Eye (tissue), 1 donor: ENCODE data around the gene ACAD11.
A peak's percentile ranks its signal among the peaks of the same experiment; 100 is the strongest.

Experiments used
- DNase-seq: peaks from one replicate; pipeline ENCODE4 v3.0.0-alpha.2; 2015

The ACAD11 gene

GRCh38 chr3:132659365-132660051 is at the start of gene ACAD11:
Gene ACAD11, minus strand, starts transcription at chr3:132659809. Its CDS starts 58 bp downstream, at chr3:132659751.
- peak; percentile 89 for DNase-seq

- no peak for DNase-seq
These were observed 44.1 kb upstream of the ACAD11 start for GRCh38 chr3:132703733-132704132.

- DNase-seq = no peak
These were observed 35.8 kb upstream of the ACAD11 start for GRCh38 chr3:132695422-132695821.

- no peak for DNase-seq
These were observed 35.4 kb upstream of the ACAD11 start for GRCh38 chr3:132694991-132695390.

GRCh38 chr3:132690040-132690439 is 30.4 kb upstream of the ACAD11 start:
- DNase-seq = no peak

- DNase-seq = no peak
These were observed 22.6 kb upstream of the ACAD11 start for GRCh38 chr3:132682201-132682600.

GRCh38 chr3:132681421-132681820 is 21.8 kb upstream of the ACAD11 start:
- no peak for DNase-seq

GRCh38 chr3:132679911-132680310 is 20.3 kb upstream of the ACAD11 start:
- DNase-seq = no peak

GRCh38 chr3:132675408-132675807 is 15.8 kb upstream of the ACAD11 start:
- DNase-seq = no peak

- no peak for DNase-seq
These were observed 9.7 kb upstream of the ACAD11 start for GRCh38 chr3:132669256-132669777.

GRCh38 chr3:132665230-132665745 is 5.7 kb upstream of the ACAD11 start:
- DNase-seq = no peak

GRCh38 chr3:132662212-132662611 is 2.6 kb upstream of the ACAD11 start:
- no peak for DNase-seq

- DNase-seq = no peak
These were observed 1.5 kb upstream of the ACAD11 start for GRCh38 chr3:132661101-132661500.

- no peak for DNase-seq
These were observed 1.1 kb upstream of the ACAD11 start for GRCh38 chr3:132660811-132661070.

- DNase-seq = peak; percentile 88
These were observed 622 bp upstream of the ACAD11 start, which contains the start of gene UBA5 for GRCh38 chr3:132660052-132660810. Gene UBA5, plus strand, starts transcription at chr3:132660329. Its CDS starts 209 bp downstream, at chr3:132660538.

GRCh38 chr3:132659000-132659364 is 627 bp downstream of the ACAD11 start:
- DNase-seq = no peak

GRCh38 chr3:132657869-132658747 is 1.5 kb downstream of the ACAD11 start:
- DNase-seq = no peak

- DNase-seq = no peak
These were observed 4.1 kb downstream of the ACAD11 start for GRCh38 chr3:132655471-132655870.

- DNase-seq = no peak
These were observed 4.9 kb downstream of the ACAD11 start for GRCh38 chr3:132654721-132655120.

- no peak for DNase-seq
These were observed 5.4 kb downstream of the ACAD11 start for GRCh38 chr3:132654190-132654589.

GRCh38 chr3:132652640-132653270 is 6.9 kb downstream of the ACAD11 start:
- no peak for DNase-seq

GRCh38 chr3:132650153-132650552 is 9.5 kb downstream of the ACAD11 start:
- no peak for DNase-seq

GRCh38 chr3:132645058-132645457 is 14.6 kb downstream of the ACAD11 start:
- no peak for DNase-seq
